ENCODE measurements around the gene MYO5A. TPM values are rescaled to one million over a fixed set of nuclear protein-coding genes. Genes with fewer than 3 reads are reported as not detected.

MYO5A gene
- total and polyA plus RNA-seq, 2 donors (not counting 3 experiments of a cell fraction or from before 2014, with no cell fraction given), result 31.9 to 91.9 TPM

- peak; percentile 98 for FAIRE-seq
- no peak overlapping the region for H3K4me3 ChIP-seq (replicated peaks in 1 of 3; ENCODE audit: insufficient read depth in 1 of 3, low read depth in 1 of 3, low read length in 3 of 3)
- H3K79me2 ChIP-seq (ENCODE audit: control insufficient read depth, insufficient read depth, low read length), result no peaks in the 10 kb centered on the region
- no peaks in the 10 kb centered on the region for H3K9me3 ChIP-seq (replicated peaks; ENCODE audit: control insufficient read depth, insufficient read depth, low read length)
- ChIA-PET POLR2A (interaction anchor here (0.6 to 1.4 kb wide), 3 partner anchors 9 to 44 kb away, joined by 3 to 14 read pairs (median 6); partner anchors contain the start of gene MYO5C), CTCF (interaction anchor here (0.8 to 2.2 kb wide), 17 partner anchors 9 to 474 kb away, joined by 3 to 14 read pairs (median 4); partner anchors contain the start of gene MYO5C)
- peak overlapping the region; percentile 55 for H2AFZ ChIP-seq (ENCODE audit: low read depth, low read length)
- H3K4me2 ChIP-seq (ENCODE audit: insufficient read depth, low read length), result peak overlapping the region; percentile 12
- no peaks in the 10 kb centered on the region for H3K36me3 ChIP-seq (ENCODE audit: control insufficient read depth in 2 of 2, extremely low read depth in 1 of 2, insufficient read depth in 2 of 2, low read length in 2 of 2)
- H3K4me1 ChIP-seq (ENCODE audit: control insufficient read depth, extremely low read depth, insufficient read depth, low read length), result peaks cover 17% of the 10 kb centered on the region
- intact Hi-C loops (cut with micrococcal nuclease), result loop anchor here (1.0 kb wide), 1 partner anchor 34 kb away; the partner anchor contains the start of gene MYO5C
- TF ChIP-seq, protein P1, sequence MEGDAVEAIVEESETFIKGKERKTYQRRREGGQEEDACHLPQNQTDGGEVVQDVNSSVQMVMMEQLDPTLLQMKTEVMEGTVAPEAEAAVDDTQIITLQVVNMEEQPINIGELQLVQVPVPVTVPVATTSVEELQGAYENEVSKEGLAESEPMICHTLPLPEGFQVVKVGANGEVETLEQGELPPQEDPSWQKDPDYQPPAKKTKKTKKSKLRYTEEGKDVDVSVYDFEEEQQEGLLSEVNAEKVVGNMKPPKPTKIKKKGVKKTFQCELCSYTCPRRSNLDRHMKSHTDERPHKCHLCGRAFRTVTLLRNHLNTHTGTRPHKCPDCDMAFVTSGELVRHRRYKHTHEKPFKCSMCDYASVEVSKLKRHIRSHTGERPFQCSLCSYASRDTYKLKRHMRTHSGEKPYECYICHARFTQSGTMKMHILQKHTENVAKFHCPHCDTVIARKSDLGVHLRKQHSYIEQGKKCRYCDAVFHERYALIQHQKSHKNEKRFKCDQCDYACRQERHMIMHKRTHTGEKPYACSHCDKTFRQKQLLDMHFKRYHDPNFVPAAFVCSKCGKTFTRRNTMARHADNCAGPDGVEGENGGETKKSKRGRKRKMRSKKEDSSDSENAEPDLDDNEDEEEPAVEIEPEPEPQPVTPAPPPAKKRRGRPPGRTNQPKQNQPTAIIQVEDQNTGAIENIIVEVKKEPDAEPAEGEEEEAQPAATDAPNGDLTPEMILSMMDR (IDR thresholded peaks at IDR 0.05; ENCODE audit: extremely low read depth in 1 of 2, insufficient read depth in 1 of 2, low read depth in 1 of 2, low read length in 2 of 2), result peak in 1 of 2 donors; percentile 32
- TF ChIP-seq POLR2A (IDR thresholded peaks at IDR 0.05; ENCODE audit: low read depth, low read length), result peak; percentile 34
- peak; percentile 20 for TF ChIP-seq POLR2AphosphoS5 (IDR thresholded peaks at IDR 0.05; ENCODE audit: insufficient read depth, low read depth, low read length)
- TF ChIP-seq, protein P2, sequence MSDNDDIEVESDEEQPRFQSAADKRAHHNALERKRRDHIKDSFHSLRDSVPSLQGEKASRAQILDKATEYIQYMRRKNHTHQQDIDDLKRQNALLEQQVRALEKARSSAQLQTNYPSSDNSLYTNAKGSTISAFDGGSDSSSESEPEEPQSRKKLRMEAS (IDR thresholded peaks at IDR 0.05; ENCODE audit: insufficient read depth, insufficient read length), result no peak
- no peak for TF ChIP-seq EZH2 (IDR thresholded peaks at IDR 0.05; ENCODE audit: borderline replicate concordance, low read depth, low read length, severe bottlenecking)
- TSS peak; percentile 81 for BruUV-seq (replicated peaks)
- H3K9me1 ChIP-seq (replicated peaks; ENCODE audit: control insufficient read depth, extremely low read depth, insufficient read depth, low read length), result no peaks in the 10 kb centered on the region
- H3K27me3 ChIP-seq (ENCODE audit: control insufficient read depth in 2 of 2, insufficient read depth in 2 of 2, low read length in 2 of 2), result no peaks in the 10 kb centered on the region
- H3K27ac ChIP-seq (ENCODE audit: insufficient read depth, low read depth, low read length), result peak overlapping the region; percentile 55
- peak; percentile 95 for DNase-seq (ENCODE audit: low read depth, low spot score)
- dilution Hi-C loops (cut with MboI; ENCODE audit: extremely low pct_ligation_motif_present, low sequenced_read_pairs), result no loop called here
- peak overlapping the region; percentile 1 for H3K9ac ChIP-seq (replicated peaks; ENCODE audit: extremely low read depth, insufficient read depth, low read length)
- no peaks in the 10 kb centered on the region for H4K20me1 ChIP-seq (replicated peaks; ENCODE audit: control insufficient read depth, extremely low read depth, insufficient read depth, low read length)
These were observed 267.0 kb downstream of the MYO5A start for GRCh38 chr15:52261498-52262242.

Data from endothelial cell of umbilical vein (primary cell).